Midbrain (tissue), 1 donor: ENCODE results near the gene DCTPP1.

Experiments used
- DNase-seq: peaks from one replicate; lab custom pipeline; 2025; lab: John Stamatoyannopoulos, UW

Gene DCTPP1

GRCh38 chr16:30447512-30448226, 17.8 kb upstream of the DCTPP1 start:
- DNase-seq, result no peak

- DNase-seq, result no peak
These were observed 16.4 kb upstream of the DCTPP1 start for GRCh38 chr16:30446203-30446595.

GRCh38 chr16:30445408-30446202, 15.8 kb upstream of the DCTPP1 start, which contains the start of gene SEPHS2:
TSS of gene SEPHS2 (minus strand) at chr16:30445874. CDS start at chr16:30445727, 147 bp downstream.
- peak; percentile 94 for DNase-seq

- no peak for DNase-seq
These were observed 15.2 kb upstream of the DCTPP1 start for GRCh38 chr16:30445149-30445407.

- no peak for DNase-seq
These were observed 14.7 kb upstream of the DCTPP1 start for GRCh38 chr16:30444231-30445148.

GRCh38 chr16:30443631-30444030, 13.8 kb upstream of the DCTPP1 start:
- no peak for DNase-seq

GRCh38 chr16:30439720-30440348, 10.0 kb upstream of the DCTPP1 start:
- no peak for DNase-seq

GRCh38 chr16:30438835-30439234, 9.0 kb upstream of the DCTPP1 start:
- no peak for DNase-seq

- DNase-seq, result no peak
These were observed 7.7 kb upstream of the DCTPP1 start for GRCh38 chr16:30437511-30438046.

GRCh38 chr16:30434852-30435251, 5.0 kb upstream of the DCTPP1 start:
- no peak for DNase-seq

- no peak for DNase-seq
These were observed 669 bp upstream of the DCTPP1 start for GRCh38 chr16:30430428-30430970.

- no peak for DNase-seq
These were observed 482 bp downstream of the DCTPP1 start for GRCh38 chr16:30429418-30429677.

- DNase-seq, result no peak
These were observed 1.8 kb downstream of the DCTPP1 start for GRCh38 chr16:30428055-30428454.

- DNase-seq, result no peak
These were observed 8.8 kb downstream of the DCTPP1 start for GRCh38 chr16:30421010-30421409.

- DNase-seq, result no peak
These were observed 11.3 kb downstream of the DCTPP1 start for GRCh38 chr16:30418350-30419181.

- DNase-seq, result peak; percentile 79
These were observed 12.1 kb downstream of the DCTPP1 start for GRCh38 chr16:30417529-30418349.

GRCh38 chr16:30416624-30417528, 13.0 kb downstream of the DCTPP1 start:
- no peak for DNase-seq

GRCh38 chr16:30416047-30416603, 13.7 kb downstream of the DCTPP1 start:
- DNase-seq, result no peak

- DNase-seq, result no peak
These were observed 15.7 kb downstream of the DCTPP1 start for GRCh38 chr16:30414159-30414558.
